NCI-H1048 (cell line): ENCODE measurements around the gene NAA80.
A peak's percentile ranks its signal among the peaks of the same experiment; 100 is the strongest.

Experiments
- DNase-seq: peaks from one replicate; lab custom pipeline; 2025; lab: John Stamatoyannopoulos, UW

NAA80 gene

GRCh38 chr3:50327943-50328691 is 28.9 kb upstream of the NAA80 start, which contains the start of gene TUSC2:
TUSC2 (minus strand) TSS chr3:50328223; CDS start chr3:50328099, 124 bp downstream.
- DNase-seq: peak; percentile 95

DNA sequence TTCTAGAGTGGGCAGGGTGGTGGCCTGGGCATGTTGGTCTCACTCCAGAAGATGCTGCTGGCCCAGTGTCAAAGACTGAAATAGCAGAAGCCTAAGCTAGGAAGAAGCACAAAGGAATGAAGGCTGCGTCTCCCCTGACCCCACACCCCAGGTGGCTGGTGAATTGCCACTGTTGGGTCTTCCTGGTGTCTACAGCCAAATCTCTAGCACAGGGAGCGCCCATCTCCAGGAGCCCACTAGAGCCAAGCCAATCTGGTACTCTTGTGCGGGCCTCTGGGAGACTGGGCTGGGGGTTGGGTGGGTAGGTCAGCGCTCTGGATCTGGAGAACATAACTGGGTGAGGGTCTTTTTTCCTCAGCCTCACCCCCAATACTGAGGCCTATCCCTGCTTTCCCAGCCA is 27.9 kb upstream of the NAA80 start:
- no peak for DNase-seq

- DNase-seq: no peak
Observed at GRCh38 chr3:50326182-50326541, 27.0 kb upstream of the NAA80 start.

- no peak for DNase-seq
Observed at GRCh38 chr3:50325497-50326181, 26.4 kb upstream of the NAA80 start.

DNA sequence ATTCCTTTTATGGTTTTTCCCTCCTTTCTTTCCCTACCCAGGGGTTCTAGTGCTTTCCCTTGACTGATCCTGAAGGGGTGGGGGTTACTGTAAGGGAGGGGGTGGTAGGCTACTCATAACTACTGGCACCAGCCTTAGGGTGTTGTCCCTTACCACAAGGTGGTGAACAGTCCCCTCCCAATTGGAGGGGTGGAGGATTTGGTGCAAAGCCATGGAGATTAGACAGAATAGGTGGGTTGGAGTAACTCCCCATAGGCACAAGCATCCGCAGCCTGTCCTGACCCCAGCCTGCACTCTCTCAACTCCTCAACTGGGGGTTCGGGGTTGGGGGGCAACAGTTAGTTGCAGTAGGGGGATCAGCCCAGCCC is 25.9 kb upstream of the NAA80 start:
- DNase-seq: no peak

DNA sequence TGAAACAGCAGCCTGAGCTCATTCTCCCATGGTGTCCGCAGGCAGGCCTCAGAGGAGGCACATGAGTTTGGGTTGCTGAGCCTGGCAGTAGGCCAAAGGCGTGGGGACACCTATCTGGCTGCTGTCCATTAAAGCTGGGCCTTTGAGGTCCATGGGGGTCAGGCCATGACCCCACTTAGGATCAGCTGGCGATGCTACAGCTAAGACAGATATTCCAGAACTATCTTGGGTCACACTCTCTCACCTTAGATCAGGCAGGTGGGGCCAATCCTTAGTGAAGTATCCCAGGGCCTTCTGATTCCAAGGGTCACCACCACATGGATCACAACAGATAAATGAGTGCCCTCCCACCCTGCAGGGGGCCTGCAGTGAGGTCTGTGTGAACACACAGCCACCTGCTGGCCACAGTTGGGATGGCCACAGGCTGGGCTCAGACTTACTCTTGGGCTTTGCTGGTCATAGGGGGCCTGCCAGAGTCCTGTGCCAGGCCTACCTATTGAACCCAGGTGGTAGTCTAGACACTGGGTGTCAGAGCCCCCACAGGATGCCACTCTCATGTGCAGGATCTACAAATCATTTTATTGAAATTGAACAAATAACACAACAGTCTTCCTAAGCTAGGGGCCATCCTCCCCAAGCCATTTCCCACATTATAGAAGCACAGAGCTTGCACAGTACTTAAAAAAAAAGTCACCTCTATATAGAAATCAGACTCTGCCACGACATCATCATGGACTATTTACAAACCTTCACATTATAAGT is 25.3 kb upstream of the NAA80 start:
- peak; percentile 61 for DNase-seq

DNA sequence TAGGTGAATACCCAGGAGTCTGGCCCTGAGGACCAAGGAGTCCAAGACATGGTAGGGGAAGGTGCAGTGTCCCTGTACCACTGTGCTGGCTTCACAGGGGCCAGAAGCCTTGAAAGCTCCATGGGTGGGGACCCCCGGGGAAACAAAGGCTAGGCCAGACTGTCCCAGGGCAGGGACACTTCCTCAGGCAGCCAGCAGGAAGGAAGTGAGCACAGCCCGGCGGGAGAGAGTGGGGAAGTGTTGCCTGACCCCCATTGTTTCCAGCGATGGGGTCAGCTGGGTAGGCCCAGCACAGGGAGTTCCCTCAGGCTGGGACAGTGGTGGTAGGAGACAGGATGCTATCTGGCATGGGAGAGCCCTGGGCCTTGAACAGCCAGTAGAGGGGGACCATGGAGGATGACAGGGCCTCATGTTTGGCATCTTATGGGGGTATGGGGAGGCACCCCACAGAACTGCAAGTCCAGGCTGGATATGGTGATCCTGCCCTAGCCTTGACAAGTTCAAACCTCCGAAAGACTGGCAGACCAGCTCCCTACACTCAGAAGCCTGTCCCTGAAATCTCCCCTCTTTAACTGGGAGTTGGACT is 24.5 kb upstream of the NAA80 start:
- no peak for DNase-seq

- no peak for DNase-seq
Observed at GRCh38 chr3:50323092-50323600, 23.9 kb upstream of the NAA80 start.

- DNase-seq: no peak
Observed at GRCh38 chr3:50322386-50323091, 23.3 kb upstream of the NAA80 start, which contains the start of gene HYAL2. HYAL2 (minus strand) TSS chr3:50322745; CDS start chr3:50320489, 2,256 bp downstream.

- no peak for DNase-seq
Observed at GRCh38 chr3:50322115-50322385, 22.8 kb upstream of the NAA80 start.

- DNase-seq: peak; percentile 68
Observed at GRCh38 chr3:50321336-50322114, 22.3 kb upstream of the NAA80 start.

DNA sequence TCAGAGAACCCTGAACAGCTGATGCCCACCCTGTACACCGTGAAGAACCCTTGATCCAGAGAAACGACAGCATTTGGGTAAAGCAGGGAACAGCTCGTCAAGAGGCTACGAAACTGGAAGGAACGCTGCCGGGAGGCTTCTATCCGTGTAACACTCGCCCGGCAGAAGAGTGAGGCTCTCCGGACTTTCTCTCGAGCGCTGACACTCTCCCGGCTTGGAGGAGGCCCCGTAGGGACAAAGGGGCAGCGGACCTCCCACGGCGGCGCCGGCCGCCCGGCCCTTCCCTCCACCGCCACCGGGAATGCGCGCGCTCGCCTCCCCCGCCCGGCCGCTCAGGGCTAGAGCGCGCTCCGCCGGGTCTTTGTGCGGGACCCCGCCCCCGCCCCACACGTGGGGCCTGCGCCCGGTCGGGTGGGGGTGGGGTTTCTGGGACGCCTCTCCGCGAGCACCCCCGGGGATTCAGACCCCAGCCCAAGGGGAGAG is 21.7 kb upstream of the NAA80 start:
- peak; percentile 50 for DNase-seq

GRCh38 chr3:50319894-50320625 is 20.9 kb upstream of the NAA80 start:
- no peak for DNase-seq

DNA sequence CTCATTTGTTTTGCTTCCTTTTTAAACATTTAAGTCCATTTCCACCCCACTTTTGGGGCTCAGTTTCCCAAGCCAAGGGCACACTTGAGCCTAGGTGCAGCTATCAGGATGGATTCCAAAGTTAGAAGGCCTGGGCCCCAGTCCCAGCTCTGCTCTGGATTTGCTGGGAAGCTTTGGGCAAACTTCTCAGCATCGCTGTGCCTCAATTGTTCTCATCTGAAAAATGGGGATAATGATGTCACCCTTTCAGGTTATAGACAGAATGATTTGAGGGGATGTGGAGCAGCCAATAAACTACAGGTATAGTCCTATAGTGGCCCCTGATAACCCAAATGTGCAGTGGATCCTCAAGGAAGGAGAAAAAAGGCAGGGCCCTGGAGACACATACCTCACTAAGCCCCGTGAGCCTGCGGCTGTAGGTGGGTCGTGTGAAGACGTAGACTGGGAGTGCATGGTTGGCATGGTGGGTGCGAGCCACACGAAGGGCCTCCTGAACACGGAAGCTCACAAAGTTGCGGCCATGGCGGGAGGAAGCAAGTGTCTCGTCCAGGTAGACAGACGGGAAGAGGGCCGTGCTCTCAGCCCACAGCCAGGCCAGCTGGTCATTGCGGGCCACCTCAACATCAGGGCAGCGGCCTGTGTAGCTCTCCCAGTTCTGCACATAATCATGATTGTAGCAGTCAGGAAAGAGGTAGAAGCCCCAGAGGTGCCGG is 20.1 kb upstream of the NAA80 start:
- no peak for DNase-seq

DNA sequence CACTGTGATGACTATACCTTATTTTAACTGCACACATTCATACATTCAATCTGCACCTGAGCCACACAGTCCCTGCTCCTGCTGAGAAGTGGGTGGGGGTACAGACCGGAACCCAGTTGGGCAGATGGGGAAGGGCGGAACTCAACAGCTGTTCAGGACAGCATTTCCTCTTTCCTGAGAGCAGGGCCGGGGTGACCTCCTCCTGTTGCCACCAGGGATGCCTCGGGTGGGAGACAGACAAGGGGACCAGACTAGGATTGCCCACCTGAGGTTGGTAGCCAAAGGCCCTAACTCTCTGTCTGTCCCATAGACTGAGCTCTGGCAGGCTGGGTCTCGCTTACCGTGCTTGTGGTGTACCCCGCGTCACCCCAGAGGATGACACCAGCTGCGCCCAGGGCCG is 19.4 kb upstream of the NAA80 start:
- DNase-seq: no peak

DNA sequence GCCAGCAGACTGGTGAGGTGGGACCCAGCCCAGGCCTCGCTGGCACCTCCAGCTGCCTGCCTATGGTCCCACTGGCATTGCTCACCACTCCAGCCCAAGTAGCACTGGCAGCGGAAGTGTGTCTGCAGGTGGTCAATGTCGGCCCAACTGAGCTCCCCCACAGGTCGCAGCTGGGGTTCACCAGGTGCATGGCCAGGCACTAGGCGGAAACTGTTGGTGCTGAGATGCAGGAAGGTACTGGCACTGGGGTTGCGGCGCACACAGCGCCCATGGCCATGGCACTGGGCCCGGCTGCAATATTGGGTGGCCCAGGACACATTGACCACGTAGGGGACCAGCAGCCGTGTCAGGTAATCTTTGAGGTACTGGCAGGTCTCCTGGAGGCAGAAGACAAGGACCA is 19.0 kb upstream of the NAA80 start:
- no peak for DNase-seq

GRCh38 chr3:50317300-50317699 is 18.1 kb upstream of the NAA80 start:
- DNase-seq: no peak

DNA sequence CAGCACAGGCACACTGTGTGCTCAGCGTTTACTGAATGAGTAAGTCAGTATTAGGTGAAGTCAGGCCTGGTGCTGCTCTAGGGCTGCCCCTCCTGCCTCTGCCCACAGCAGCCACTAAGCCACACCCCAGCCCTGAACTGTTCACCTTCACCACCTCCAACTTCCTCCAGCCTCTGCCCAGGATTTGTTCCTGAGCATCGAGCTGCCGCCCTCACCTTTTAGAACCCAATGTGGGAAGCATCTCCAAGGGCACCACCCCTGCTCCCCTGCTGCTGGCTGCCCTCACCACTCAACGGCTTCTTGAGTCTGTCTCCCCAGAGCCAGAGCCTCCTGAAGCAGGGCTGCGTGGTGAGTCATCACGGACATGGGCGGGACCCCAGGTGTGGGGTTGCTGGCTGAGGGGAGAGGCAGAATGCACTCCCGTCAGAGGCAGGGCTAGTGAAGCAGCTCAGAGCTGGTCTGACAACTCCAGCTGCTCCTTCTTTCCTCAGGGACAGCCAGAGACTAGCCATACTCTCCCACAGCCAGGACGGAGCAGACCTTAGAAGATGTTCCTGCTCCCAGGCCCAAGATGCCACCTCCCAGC is 17.5 kb upstream of the NAA80 start:
- no peak for DNase-seq

- no peak for DNase-seq
Observed at GRCh38 chr3:50314816-50315215, 15.6 kb upstream of the NAA80 start.
